Natural killer cell treated with Interleukin-12 subunit alpha and Interleukin-12 subunit beta and Interleukin-15 and Interleukin-18, amount 100 ng/mL, for 72 hours (primary cell): ENCODE results near the gene SEC14L2. TPM values are rescaled to one million over a fixed set of nuclear protein-coding genes. Genes with fewer than 3 reads are reported as not detected.

Source experiments
- total RNA-seq, 2 donors: library from RNA; stranded (reverse); gene quantifications; one replicate each; pipeline ENCODE4 v1.2.3, GENCODE V29; 2022

Gene SEC14L2
- total RNA-seq, 2 donors from 2014 or later, result 0.40 to 1.3 TPM

Other genes starting within 250 kb of the SEC14L2 start
- gene LIF, start 150.3 kb upstream of the SEC14L2 start, total RNA-seq, result 100 to 1,000 TPM in 1 of 2 donors, 10 to 100 TPM in 1; 63.3 to 125 TPM
- 10 to 100 TPM; 15.5 to 38.7 TPM for gene OSM, start 130.2 kb upstream of the SEC14L2 start, total RNA-seq
- 1 to 10 TPM; 4.0 to 4.4 TPM for gene CASTOR1, start 107.5 kb upstream of the SEC14L2 start, total RNA-seq
- gene TBC1D10A, start 70.1 kb upstream of the SEC14L2 start, total RNA-seq, result 10 to 100 TPM; 13.9 to 28.3 TPM
- gene SF3A1, start 40.1 kb upstream of the SEC14L2 start, total RNA-seq, result 100 to 1,000 TPM; 225 to 301 TPM
- 1 to 10 TPM; 3.3 to 6.8 TPM for gene CCDC157, start 40.0 kb upstream of the SEC14L2 start, total RNA-seq
- gene RNF215, start 9.6 kb upstream of the SEC14L2 start, total RNA-seq, result 1 to 10 TPM; 5.2 to 7.4 TPM
- gene MTFP1, start 28.8 kb downstream of the SEC14L2 start, total RNA-seq, result 10 to 100 TPM; 58.7 to 67.4 TPM
- not detected for gene SEC14L3, start 75.0 kb downstream of the SEC14L2 start, total RNA-seq
- gene SEC14L4, start 108.7 kb downstream of the SEC14L2 start, total RNA-seq, result not detected
- not detected for gene SEC14L6, start 149.7 kb downstream of the SEC14L2 start, total RNA-seq
- not detected for gene GAL3ST1, start 177.6 kb downstream of the SEC14L2 start, total RNA-seq
- 100 to 1,000 TPM in 1 of 2 donors, 10 to 100 TPM in 1; 94.5 to 173 TPM for gene PES1, start 194.9 kb downstream of the SEC14L2 start, total RNA-seq
- gene TCN2, start 210.2 kb downstream of the SEC14L2 start, total RNA-seq, result under 1 TPM in 1 of 2 donors, not detected in 1; 0.19 TPM
- gene SLC35E4, start 238.8 kb downstream of the SEC14L2 start, total RNA-seq, result 1 to 10 TPM; 3.4 to 6.8 TPM